Naive B cell (primary cell): ENCODE data around the gene INSIG1. TPM values are rescaled to one million over a fixed set of nuclear protein-coding genes. Genes with fewer than 3 reads are reported as not detected.

Source experiments
- ATAC-seq, 2 donors: fragments of 150-1000 bp; cut with Tn5 transposase; 2 replicates each; pipeline ENCODE4 v1.10.0; 2021; ENCODE audit warnings: low read depth in 2 of 2, mild to moderate bottlenecking in 2 of 2, moderate library complexity in 2 of 2
- DNase-seq: peaks from one replicate; pipeline ENCODE4 v3.0.0; 2022
- H3K27ac Mint-ChIP-seq, 6 donors: one replicate each; pipeline ENCODE4 v1.8.0; 2020 to 2022; ENCODE audit warnings: mild to moderate bottlenecking in 6 of 6, mixed read lengths in 6 of 6, moderate library complexity in 5 of 6, inconsistent platforms in 2 of 6
- H3K27me3 Mint-ChIP-seq, 3 donors: one replicate each; pipeline ENCODE4 v1.8.0; 2021 to 2022; ENCODE audit warnings: mixed read lengths in 3 of 3, mild to moderate bottlenecking in 1 of 3
- H3K36me3 Mint-ChIP-seq, 2 donors: one replicate each; pipeline ENCODE4 v1.8.0; 2020 to 2022; ENCODE audit warnings: mixed read lengths in 2 of 2, inconsistent platforms in 1 of 2, mild to moderate bottlenecking in 1 of 2
- H3K4me1 Mint-ChIP-seq, 3 donors: one replicate each; pipeline ENCODE4 v1.8.0; 2020 to 2022; ENCODE audit warnings: mixed read lengths in 3 of 3, inconsistent platforms in 1 of 3, mild to moderate bottlenecking in 1 of 3, moderate library complexity in 1 of 3
- H3K4me3 Mint-ChIP-seq, 8 donors: one replicate each; pipeline ENCODE4 v1.8.0; 2020 to 2022; ENCODE audit warnings: mild to moderate bottlenecking in 8 of 8, mixed read lengths in 8 of 8, moderate library complexity in 8 of 8, inconsistent platforms in 2 of 8
- H3K9me3 Mint-ChIP-seq, 7 donors: one replicate each; pipeline ENCODE4 v1.8.0; 2020 to 2022; ENCODE audit warnings: mixed read lengths in 7 of 7, mild to moderate bottlenecking in 5 of 7, inconsistent platforms in 2 of 7, moderate library complexity in 1 of 7
- polyA plus RNA-seq, 6 donors: library from polyadenylated mRNA; unstranded; fragments of 300-500 nt; fragmentation: Illumina TruSeq; gene quantifications; one replicate each; pipeline ENCODE4 v1.2.3, GENCODE V29; 2021; ENCODE audit warnings: low read depth in 6 of 6

Gene INSIG1
- polyA plus RNA-seq, 6 donors from 2014 or later = 55.4 to 85.8 (median 73.4) TPM

GRCh38 chr7:155269766-155270585 is 27.7 kb upstream of the INSIG1 start:
- peaks cover 0 to 14% (median 8%) of the 10 kb centered on the region in 3 donors for H3K27me3 Mint-ChIP-seq
- H3K4me3 Mint-ChIP-seq = no peak overlapping the region
- H3K27ac Mint-ChIP-seq = no peak overlapping the region
- H3K4me1 Mint-ChIP-seq = no peaks in the 10 kb centered on the region
- no peak for DNase-seq
- no peaks in the 10 kb centered on the region for H3K36me3 Mint-ChIP-seq
- no peak for ATAC-seq
- no peaks in the 10 kb centered on the region for H3K9me3 Mint-ChIP-seq

GRCh38 chr7:155270861-155271260 is 26.8 kb upstream of the INSIG1 start:
- ATAC-seq = no peak
- Mint-ChIP-seq H3K27ac (no peak overlapping the region), H3K4me1 (no peaks in the 10 kb centered on the region), H3K9me3 (no peaks in the 10 kb centered on the region), H3K36me3 (no peaks in the 10 kb centered on the region), H3K27me3 (peaks cover 0 to 14% (median 8%) of the 10 kb centered on the region in 3 donors), H3K4me3 (no peak overlapping the region)
- DNase-seq = no peak

GRCh38 chr7:155274633-155275355 is 22.9 kb upstream of the INSIG1 start:
- no peak for DNase-seq
- ATAC-seq = no peak
- Mint-ChIP-seq H3K27ac (no peak overlapping the region), H3K27me3 (peaks cover 0 to 6% (median 0%) of the 10 kb centered on the region in 3 donors), H3K4me1 (no peaks in the 10 kb centered on the region), H3K36me3 (no peaks in the 10 kb centered on the region), H3K9me3 (no peaks in the 10 kb centered on the region), H3K4me3 (no peak overlapping the region)

- DNase-seq (no peak), ATAC-seq (no peak)
- Mint-ChIP-seq H3K4me3 (no peak overlapping the region), H3K4me1 (peaks cover 0 to 5% (median 0%) of the 10 kb centered on the region in 3 donors), H3K36me3 (no peaks in the 10 kb centered on the region), H3K27me3 (no peaks in the 10 kb centered on the region), H3K27ac (peak overlapping the region in 1 of 6 donors; percentile 37), H3K9me3 (no peaks in the 10 kb centered on the region)
Observed at GRCh38 chr7:155276042-155276799, 21.5 kb upstream of the INSIG1 start.

GRCh38 chr7:155276800-155277375 is 20.8 kb upstream of the INSIG1 start:
- ATAC-seq (no peak), DNase-seq (no peak)
- no peaks in the 10 kb centered on the region for H3K9me3 Mint-ChIP-seq
- no peak overlapping the region for H3K4me3 Mint-ChIP-seq
- H3K4me1 Mint-ChIP-seq = peaks cover 0 to 6% (median under 1%) of the 10 kb centered on the region in 3 donors
- H3K27ac Mint-ChIP-seq = no peak overlapping the region
- no peaks in the 10 kb centered on the region for H3K27me3 Mint-ChIP-seq
- no peaks in the 10 kb centered on the region for H3K36me3 Mint-ChIP-seq

GRCh38 chr7:155277385-155277994 is 20.2 kb upstream of the INSIG1 start:
- Mint-ChIP-seq H3K27ac (no peak overlapping the region), H3K36me3 (no peaks in the 10 kb centered on the region), H3K9me3 (no peaks in the 10 kb centered on the region), H3K27me3 (no peaks in the 10 kb centered on the region), H3K4me1 (peaks cover 3 to 12% (median 7%) of the 10 kb centered on the region in 3 donors), H3K4me3 (peak overlapping the region in 1 of 8 donors; percentile 44)
- no peak for DNase-seq
- no peak for ATAC-seq

- no peaks in the 10 kb centered on the region for H3K27me3 Mint-ChIP-seq
Observed at GRCh38 chr7:155278921-155279320, 18.8 kb upstream of the INSIG1 start.

GRCh38 chr7:155279787-155280445 is 17.8 kb upstream of the INSIG1 start:
- no peak overlapping the region for H3K27ac Mint-ChIP-seq
- no peaks in the 10 kb centered on the region for H3K36me3 Mint-ChIP-seq
- no peaks in the 10 kb centered on the region for H3K9me3 Mint-ChIP-seq
- no peaks in the 10 kb centered on the region for H3K27me3 Mint-ChIP-seq
- DNase-seq (no peak), ATAC-seq (no peak)
- peaks cover 17 to 34% (median 20%) of the 10 kb centered on the region in 3 donors for H3K4me1 Mint-ChIP-seq
- H3K4me3 Mint-ChIP-seq = no peak overlapping the region

More at GRCh38 chr7:155278921-155279320, 18.8 kb upstream of the INSIG1 start:
- Mint-ChIP-seq H3K36me3 (no peaks in the 10 kb centered on the region), H3K9me3 (no peaks in the 10 kb centered on the region), H3K4me1 (peaks cover 13 to 26% (median 16%) of the 10 kb centered on the region in 3 donors), H3K4me3 (no peak overlapping the region), H3K27ac (no peak overlapping the region)
- ATAC-seq (no peak), DNase-seq (no peak)

- Mint-ChIP-seq H3K4me3 (peak overlapping the region in 1 of 8 donors; percentile 42), H3K9me3 (no peaks in the 10 kb centered on the region), H3K36me3 (no peaks in the 10 kb centered on the region), H3K4me1 (peaks cover 25 to 43% (median 28%) of the 10 kb centered on the region in 3 donors), H3K27ac (peak overlapping the region in 2 of 6 donors; percentile 55 to 61), H3K27me3 (no peaks in the 10 kb centered on the region)
- no peak for DNase-seq
- ATAC-seq = no peak
Observed at GRCh38 chr7:155280446-155281397, 17.0 kb upstream of the INSIG1 start.

- H3K4me1 Mint-ChIP-seq = peaks cover 33 to 50% (median 36%) of the 10 kb centered on the region in 3 donors
- ATAC-seq = no peak
- H3K9me3 Mint-ChIP-seq = no peaks in the 10 kb centered on the region
Observed at GRCh38 chr7:155281398-155281969, 16.2 kb upstream of the INSIG1 start.

GRCh38 chr7:155282671-155283070 is 15.0 kb upstream of the INSIG1 start:
- Mint-ChIP-seq H3K4me3 (peak overlapping the region; percentile 31 to 83 (median 62)), H3K9me3 (peaks cover 0 to 5% (median 0%) of the 10 kb centered on the region in 7 donors), H3K4me1 (peaks cover 44 to 62% (median 45%) of the 10 kb centered on the region in 3 donors), H3K27me3 (no peaks in the 10 kb centered on the region), H3K36me3 (no peaks in the 10 kb centered on the region), H3K27ac (peak overlapping the region in 5 of 6 donors; percentile 49 to 96 (median 79))
- ATAC-seq (peak; percentile 61 to 71), DNase-seq (peak; percentile 60)

More at GRCh38 chr7:155281398-155281969, 16.2 kb upstream of the INSIG1 start:
- H3K36me3 Mint-ChIP-seq = no peaks in the 10 kb centered on the region
- H3K4me3 Mint-ChIP-seq = no peak overlapping the region
- H3K27ac Mint-ChIP-seq = peak overlapping the region in 1 of 6 donors; percentile 49
- no peaks in the 10 kb centered on the region for H3K27me3 Mint-ChIP-seq
- no peak for DNase-seq
